Neural progenitor cell (in vitro differentiated cells): Measurements from ENCODE around the gene DCP1A.

Source experiments
- EZH2 ChIP-seq: fragments of 200-600 bp; sonication (generic); IDR thresholded peaks from 2 replicates; pipeline ENCODE4 v1.6.1; 2017; ENCODE audit warnings: antibody characterized with exemption, mild to moderate bottlenecking, moderate library complexity
- TF ChIP-seq, protein P1 (sequence below): fragments of 200-600 bp; sonication (generic); IDR thresholded peaks from 2 replicates; pipeline ENCODE4 v1.5.1; 2017; ENCODE audit warnings: antibody characterized with exemption, mild to moderate bottlenecking

DNA sequence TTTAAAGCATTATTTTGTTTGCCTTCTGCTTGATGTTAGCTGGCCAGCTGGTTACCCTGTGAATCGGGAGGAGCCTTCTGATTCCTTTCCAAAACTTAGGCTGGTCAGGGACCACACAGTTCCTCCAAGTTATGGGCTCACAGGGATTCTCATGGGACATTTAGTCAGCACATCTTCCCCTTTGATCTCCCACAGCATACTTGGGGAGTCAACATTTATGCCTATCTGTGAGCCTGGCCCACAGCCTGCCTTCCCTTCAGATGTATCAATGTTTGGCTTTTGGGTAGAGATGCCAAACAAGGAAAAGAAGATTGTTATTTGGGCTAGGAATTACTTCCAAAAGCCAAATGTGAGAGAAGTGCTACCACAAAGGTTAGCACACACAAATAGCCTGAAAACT lies 32.6 kb upstream of the DCP1A start:
- TF ChIP-seq, protein P1, sequence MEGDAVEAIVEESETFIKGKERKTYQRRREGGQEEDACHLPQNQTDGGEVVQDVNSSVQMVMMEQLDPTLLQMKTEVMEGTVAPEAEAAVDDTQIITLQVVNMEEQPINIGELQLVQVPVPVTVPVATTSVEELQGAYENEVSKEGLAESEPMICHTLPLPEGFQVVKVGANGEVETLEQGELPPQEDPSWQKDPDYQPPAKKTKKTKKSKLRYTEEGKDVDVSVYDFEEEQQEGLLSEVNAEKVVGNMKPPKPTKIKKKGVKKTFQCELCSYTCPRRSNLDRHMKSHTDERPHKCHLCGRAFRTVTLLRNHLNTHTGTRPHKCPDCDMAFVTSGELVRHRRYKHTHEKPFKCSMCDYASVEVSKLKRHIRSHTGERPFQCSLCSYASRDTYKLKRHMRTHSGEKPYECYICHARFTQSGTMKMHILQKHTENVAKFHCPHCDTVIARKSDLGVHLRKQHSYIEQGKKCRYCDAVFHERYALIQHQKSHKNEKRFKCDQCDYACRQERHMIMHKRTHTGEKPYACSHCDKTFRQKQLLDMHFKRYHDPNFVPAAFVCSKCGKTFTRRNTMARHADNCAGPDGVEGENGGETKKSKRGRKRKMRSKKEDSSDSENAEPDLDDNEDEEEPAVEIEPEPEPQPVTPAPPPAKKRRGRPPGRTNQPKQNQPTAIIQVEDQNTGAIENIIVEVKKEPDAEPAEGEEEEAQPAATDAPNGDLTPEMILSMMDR = no peak
- TF ChIP-seq EZH2 = no peak
